HG03460 (cell line): ENCODE results near the gene MYO9B.

Experiments used
- ATAC-seq: cut with Tn5 transposase; IDR thresholded peaks from one replicate; pipeline ENCODE4 v1.9.1; 2021; ENCODE audit not compliant: unreplicated experiment

The MYO9B gene

DNA sequence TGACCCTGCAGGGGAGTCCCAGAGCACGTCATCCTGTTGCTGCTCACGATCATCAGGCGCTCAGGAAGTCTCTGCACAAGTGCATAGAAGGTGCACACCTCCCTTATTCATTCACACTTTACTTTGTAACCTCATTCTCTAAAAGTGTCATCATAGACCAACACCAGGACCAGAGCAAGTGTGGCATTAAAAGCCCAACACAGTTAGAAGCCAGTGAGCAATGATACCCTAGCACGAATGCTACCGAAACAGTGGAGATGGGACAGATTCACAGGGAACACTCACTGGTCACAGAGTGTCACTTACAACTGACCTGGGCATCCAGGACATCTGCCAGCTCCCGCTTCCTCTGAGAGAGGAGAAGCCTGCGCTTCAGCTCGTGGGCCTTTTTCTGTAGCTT, 17.3 kb upstream of the MYO9B start:
- ATAC-seq, result no peak

DNA sequence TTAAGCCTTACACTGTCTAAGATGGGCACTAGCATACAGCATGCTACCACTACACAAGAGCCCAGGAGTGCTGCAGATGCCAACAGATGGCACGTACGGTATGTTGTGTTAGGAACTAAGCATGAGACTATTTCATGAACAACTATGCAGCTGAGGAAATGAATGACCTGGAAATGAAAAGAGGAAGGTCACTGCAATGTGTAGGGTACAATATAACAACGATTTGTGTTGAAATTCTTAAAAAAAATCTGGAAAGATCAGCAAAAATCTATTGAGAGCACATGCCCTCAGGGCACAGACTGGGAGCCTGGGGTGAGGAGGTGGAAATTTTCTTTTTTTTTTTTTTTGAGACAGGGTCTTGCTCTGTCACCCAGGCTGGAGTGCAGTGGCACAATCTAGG, 14.8 kb upstream of the MYO9B start:
- no peak for ATAC-seq

DNA sequence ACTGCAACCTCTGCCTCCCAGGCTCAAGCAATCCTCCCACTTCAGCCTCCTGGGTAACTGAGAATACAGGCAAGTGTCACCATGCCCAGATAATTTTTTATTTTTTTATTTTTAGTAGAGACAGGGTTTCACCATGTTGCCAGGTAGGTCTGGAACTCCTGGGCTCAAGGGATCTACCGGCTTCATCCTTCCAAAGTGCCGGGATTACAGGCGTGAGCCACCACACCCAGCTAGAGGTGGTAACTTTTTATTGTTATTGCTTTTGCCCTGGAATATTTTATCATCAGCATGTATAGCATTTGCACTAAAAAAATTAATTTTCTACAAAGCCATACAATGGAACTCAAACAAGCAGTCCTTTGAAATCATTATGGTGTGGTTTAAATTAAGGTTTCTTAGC, 14.4 kb upstream of the MYO9B start:
- ATAC-seq, result no peak

DNA sequence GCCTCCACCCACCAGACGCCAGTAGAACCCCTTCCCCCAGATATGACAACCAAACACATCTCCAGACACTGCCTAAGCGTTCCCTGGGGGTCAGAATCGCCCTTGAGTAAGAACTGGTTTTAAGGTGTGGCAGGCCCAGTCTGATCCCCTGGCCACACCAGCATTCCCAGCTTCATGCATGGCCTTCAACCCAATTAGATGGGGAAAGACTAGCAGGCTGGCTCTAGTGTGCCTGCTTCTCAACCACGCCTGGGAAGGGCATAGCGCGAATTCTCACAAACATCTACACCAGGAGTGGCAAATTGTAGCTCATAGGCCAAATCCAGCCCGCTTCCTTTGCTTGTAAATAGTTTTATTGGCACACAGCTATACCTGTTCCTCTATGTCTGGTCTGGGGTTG, 13.9 kb upstream of the MYO9B start:
- ATAC-seq, result no peak

DNA sequence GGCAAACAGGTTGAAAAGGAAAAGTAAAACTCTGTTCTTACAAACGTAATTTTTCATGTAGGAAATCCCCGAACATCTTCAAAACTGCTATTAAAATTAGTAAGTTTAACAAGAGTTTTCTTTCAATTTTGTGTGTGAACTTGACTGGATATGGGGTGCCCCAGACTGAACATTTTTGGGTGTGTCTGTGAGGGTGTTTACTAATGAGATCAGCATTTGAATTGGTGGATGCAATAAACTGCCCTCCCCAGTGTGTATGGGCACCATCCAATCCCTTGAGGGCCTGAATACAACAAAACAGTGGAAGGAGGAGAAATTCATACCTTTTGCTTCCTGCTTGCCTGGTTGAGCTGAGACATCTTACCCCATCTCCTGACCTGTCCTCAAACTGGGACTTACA, 12.1 kb upstream of the MYO9B start:
- no peak for ATAC-seq

DNA sequence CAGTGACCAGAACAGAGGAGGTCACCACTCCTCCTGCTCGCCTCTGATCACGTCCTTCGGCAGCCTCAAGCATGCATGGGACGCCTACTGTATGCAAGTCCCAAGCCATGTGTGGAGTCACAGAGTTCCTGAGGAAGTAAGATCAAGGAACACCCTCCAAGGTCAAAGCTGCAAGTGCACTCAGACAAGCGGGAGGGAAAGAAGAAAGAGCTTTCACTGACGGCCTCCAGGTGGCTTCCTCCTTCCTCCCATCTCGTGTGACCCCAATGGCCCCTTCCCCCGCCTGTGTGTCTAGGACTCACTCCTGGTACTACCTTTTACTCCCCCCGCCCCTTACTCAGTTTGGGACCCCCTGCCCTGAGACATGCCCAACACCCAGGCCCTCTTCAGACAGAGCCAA, 6.4 kb upstream of the MYO9B start:
- no peak for ATAC-seq

DNA sequence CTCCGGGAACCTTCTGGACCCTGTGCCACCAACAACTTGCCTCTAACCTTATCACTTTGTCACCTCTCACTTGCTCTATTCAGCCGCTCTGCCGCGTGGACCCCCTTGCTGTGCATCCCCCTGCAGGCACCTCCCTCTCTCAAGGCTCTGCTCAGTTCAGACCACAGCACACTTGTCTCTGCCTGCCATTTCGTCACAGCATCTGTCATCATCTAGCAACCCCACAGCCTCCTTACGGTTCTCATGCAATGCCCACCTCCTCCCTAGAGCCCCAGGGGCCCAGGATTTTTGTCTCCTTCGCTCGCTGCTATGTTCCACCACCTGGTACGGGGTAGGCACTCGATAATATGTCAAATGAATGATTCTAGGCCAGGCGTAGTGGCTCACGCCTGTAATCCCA, 5.2 kb upstream of the MYO9B start:
- no peak for ATAC-seq

DNA sequence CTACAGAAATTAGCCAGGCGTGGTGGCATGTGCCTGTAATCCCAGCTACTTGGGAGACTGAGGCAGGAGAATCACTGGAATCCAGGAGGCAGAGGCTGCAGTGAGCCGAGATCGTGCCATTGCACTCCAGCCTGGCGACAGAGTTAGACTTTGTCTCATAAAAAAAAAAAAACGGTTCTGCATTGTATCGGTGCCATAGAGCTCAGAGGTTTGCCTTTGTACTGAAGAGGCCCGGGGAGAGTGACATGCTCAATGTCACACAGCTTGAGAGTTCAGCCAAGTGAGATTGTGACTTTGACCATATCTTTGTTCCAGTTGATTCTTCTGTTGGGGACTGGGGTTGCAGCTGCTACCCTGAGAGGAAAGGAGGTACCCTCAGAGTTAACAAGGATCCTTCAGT, 4.7 kb upstream of the MYO9B start:
- no peak for ATAC-seq

DNA sequence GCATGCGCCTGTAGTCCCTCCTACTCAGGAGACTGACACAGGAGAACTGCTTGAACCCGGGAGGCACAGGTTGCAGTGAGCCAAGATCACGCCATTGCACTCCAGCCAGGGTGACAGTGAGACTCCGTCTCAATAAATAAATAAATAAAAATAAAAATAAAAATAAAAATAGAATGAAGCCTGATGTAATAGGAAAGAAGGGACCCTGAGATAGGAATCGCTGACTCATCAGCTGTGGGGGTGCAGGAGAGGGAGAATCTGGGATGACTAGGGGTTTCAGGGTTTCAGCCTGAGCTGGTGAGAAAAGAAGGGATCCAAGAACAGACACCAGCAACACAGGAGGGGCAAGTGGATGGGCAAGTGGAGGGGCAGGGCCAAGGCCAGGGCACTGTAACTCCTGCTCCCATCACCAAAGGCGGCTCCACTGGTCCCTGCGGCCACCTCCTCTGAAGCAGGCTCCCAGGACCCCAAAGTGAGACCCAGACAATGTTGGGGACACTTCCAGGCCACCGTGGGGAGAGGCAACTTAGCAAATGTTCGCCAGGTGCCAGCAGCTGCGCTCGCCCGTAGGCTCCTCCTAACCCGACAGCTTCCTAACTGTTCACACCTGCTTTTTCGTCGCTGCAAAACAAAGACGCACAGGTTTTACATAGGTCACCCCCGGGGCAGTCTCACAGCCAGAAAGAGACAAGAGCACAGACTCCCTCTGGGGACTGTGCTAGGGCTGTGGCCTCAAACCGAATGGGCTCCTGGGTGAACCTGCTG, 1.5 kb upstream of the MYO9B start:
- no peak for ATAC-seq

DNA sequence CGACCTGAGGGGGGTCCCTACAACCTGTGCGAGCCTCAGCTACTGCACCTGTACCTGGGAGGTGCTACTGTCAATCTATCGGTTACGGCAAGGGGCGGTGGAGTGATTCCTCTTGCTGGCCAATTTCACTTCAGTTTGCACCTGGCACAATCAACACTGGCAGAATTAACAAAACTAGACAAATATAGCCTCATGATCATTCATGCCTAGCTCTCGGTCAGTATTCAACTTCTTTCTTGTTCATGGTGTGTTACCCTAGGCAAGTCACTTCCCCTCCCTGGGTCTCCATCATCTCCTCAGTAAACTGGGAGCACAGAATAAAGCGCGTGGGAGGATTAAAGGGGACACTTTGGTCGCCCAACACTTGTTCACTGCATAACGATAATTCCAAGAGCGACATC, 943 bp upstream of the MYO9B start:
- no peak for ATAC-seq

DNA sequence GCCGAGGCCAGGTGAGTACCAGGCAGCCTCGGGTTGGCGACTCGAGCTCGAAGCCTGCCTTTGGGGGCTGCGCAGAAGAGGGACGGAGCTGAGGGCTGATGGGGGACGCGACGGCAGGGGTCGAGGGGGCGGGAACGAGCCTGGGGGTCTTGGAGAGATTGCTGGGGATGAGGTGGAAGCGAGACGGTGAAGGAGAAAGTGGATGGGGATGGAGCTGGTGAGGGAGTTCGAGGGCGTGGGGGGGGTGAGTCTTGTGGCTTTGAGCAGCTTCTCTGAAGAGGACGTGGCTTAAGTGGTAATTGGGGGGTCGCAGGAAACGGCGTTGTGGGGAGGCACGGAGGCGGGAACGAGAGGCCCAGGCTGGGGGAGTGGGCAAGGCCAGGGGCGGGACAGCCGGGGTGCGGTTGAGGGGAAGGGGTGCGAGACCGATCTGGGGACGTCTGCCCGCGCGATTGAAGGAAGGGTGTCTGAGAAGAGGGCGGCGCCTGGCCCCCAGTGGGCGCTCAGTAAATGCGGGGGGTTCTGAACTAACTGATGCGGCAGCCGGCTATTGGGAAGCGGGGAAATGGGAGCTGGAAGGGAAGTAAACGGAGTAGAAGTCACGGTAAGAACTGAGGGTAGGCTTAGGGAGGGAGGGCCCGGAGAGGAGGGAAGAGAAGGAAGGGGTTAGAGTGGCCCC, 426 bp downstream of the MYO9B start:
- ATAC-seq, result no peak

DNA sequence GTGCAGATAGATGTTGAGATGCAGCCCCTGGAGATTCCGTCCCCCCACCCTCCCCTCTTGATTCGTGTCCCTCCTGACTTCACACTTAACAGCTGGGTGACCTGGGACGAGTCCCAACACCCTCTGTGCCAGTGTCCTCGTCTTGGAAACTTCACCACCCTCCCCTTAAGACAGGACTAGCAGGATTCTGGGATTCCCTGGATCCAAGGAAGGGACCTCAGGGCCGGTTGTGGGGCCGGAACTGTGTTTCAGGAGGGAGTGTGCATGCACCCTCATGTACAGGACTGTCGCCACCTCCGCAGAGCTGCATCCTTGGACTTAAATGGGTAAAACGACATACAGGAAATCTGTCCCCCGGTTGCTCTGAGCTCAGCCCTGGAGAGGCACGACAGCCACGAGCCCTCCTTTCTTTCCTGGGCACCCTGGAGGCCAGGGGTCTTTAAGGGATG, 990 bp downstream of the MYO9B start:
- ATAC-seq, result no peak

DNA sequence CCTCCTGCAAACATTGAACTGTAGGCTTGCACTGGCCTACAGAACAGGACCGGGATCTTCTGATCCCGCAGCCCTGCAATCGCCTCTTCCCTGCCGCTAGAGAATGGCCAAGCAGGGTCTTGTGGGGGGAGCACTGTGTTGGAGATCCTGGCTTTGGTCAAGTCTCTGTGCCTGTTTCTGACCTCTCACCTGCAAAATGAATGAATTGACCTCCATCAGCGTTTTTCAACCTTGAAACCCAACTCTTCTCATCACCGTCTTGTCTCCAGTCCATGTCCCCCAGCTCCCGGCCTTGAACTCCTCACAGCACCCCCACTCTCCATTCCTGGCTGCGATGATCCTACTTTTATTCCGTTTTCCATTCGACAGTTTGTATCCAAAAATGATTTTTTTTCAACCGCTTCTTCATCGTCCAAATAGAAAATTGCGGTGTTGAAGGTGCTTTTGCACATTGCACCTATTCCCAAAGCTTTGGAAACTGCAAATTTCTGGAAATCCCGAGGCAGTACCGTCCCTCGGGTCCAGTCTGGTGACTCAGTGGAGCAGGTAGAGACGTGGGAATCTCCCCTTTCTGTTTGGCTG, 2.0 kb downstream of the MYO9B start:
- ATAC-seq, result no peak

DNA sequence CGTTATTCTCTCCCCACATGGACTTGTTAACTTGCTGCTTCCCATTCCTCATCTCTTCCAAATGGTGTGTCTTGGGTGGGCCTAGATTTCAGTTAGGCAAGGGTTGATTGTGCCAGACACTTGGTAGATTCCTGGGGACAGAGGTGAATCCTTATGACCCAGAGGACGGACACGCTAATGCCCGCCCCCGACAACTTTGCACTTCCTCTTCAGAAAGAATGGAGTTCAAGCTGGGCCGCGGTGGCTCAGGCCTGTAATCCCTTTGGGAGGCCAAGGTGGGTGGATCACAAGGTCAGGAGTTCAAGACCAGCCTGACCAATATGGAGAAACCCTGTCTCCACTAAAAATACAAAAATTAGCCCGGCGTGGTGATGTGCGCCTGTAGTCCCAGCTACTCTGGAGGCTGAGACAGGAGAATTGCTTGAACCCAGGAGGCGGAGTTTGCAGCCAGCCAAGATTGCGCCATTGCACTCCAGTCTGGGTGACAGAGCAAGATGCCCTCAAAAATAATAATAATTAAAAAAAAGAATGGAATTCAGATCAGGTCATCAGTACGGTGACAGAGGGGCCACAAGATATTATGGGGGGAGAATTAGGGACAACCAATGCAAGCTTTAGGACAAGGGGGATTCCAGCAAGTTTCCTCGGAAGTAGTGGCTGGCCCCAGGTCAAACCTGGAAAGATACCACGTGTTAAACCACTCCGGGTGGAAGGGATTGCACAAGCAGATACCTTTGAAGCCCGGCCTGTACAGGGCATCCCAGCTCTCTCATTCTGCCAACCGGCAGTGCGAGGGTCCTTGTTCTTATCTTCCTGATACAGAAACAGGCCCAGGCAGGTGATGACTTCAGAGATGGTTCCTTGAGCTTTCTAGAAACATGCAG, 2.7 kb downstream of the MYO9B start:
- no peak for ATAC-seq

DNA sequence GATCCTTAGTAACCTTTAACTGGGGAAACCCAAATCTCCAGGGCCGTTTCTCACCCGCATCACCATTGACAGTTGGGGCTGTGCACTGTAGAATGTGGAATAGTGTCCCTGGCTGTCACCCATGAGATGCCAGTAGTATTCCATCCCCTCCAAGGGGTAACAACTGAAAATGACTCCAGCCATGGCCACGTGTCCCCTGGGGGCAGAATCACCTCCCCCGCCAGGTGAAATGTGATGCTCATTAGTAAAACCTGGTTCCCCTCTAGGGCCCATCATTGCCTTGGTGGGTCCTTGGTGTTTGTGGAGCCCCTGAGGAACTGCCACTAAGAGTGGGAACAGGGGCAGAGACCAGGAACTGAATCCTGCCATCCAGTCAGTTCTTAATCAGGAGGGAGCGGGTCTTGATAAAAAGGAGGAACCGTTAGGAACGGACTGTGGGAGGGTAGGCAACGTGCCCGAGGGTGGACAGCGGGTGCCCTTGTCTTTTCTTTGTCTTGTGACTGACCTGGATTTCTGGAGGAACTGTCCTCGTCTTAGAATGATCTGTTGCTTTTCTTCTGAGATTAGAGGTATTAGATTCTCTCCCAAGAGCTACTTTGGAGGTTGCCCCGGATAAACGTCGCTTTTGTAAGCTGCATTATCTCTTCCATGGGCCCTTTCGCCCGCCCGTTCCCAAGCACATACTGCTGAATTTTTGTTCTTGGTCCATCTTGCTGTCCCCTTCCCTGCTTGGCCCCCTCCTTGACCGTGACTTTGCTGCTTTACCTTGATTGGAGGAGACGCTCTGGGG, 3.5 kb downstream of the MYO9B start:
- ATAC-seq, result no peak

DNA sequence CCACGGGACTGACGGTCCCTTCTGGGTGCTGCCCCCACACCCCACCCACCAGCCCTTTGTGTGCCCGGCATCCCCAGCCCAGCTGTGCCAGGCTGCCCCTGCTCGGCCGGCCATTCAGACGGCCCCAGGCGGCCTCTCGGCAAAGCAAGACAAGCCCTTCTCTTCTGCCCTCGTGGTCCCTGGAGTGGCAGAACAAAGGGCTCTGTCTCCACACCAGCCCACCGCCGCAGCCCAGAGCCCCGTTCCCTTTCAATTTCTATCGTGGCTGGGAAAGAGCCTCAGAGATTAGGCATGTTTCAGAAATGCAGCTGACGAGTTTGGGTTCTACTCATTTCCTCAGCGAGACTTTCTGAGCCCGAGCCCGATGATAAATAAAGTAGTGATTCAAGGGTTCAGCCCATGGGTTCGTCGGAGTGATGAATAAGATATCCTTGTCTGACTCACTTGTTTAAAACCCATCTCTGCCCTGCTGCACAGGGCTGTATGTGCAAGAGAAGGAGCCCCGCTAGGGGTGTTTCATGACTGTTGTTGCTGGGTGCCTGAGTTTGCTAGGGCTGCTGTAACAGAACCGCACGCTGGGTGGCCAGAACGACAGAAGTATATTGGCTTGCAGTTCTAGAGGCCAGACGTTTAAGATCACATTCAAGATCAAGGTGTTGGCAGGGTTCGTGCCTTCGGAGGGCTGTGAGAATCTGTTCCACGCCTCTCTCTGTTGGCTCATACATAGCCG, 4.3 kb downstream of the MYO9B start:
- ATAC-seq, result no peak

DNA sequence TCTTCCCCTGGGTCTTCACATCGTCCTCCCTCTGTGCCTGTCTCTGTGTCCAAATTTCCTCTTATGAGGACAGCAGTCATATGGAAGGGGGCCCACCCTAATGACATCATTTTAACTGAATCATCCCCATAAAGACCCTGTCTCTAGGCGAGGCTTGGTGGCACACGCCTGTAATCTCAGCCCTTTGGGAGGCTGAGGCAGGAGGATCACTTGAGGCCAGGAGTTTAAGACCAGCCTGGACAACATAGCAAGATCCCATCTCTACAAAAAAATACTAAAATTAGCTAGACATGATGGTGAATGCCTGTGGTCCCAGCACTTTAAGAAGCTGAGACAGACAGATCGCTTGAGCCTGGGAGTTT, 4.8 kb downstream of the MYO9B start:
- ATAC-seq, result no peak

DNA sequence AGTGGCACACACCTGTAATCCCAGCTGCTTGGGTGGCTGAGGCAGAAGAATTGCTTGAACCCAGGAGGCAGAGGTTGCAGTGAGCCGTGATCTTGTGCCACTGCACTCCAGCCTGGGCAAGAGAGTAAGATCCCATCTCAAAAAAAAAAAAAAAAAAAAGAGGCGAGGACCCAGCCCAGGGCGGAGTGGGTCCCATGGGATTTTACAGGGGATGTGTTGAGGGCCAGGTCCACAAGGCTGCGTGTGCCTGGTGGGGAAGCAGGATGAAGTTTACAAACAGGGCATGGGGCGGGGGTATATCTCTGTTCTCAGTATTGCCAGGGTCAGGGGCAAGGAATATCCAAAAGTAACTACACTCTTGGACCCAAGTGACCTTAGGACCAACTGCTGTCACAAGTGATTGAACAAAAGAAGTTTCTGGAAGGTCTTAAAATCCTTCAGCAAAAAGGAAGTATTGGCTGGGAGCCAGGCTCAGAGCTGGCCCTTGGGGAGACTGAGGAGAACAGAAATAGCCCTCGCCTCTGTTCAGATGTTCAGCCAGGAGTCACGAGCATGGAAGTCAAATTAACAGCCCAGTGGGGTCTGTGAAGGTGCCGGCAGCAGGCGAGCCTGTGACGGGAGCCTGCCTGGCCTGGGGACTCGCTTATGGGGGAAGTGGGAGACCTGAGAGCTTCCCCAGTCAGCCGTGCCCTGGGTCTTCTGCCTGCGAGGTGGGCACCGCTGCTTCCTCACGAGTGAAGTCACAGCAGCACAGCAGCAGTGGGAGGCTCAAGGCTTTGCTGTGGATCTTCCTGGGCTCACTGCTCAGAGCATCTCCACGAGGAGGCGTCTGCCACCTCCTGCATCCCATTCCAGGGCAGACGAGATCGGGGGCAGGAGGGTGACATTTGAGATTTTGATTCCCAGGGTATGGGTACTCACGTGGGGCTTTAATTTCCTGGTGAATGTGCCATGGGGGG, 6.4 kb downstream of the MYO9B start:
- no peak for ATAC-seq

DNA sequence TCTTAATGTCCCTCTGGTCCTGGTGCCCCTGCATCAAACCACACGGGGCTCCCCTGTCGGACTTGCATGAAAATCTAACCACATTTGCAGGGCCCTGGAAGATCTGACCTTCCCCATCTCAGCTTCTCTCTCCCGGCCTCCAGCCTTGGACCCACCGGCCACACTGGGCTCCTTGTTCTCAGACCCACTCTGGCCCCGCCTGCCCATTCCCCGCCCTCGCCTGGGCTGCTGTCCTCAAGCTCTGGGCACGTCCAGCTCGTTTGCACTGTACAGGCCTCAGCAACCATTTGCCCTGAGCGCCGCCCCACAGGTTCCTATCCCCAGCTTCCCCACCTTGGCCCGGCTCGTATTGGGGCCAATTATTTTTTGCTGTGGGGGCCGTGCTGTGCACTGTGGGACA, 10.5 kb downstream of the MYO9B start:
- no peak for ATAC-seq
